Fibroblast of lung (primary cell): ENCODE measurements around the gene DDO.

Experiments
- EZH2 ChIP-seq: IDR thresholded peaks from 2 replicates; pipeline ENCODE4 v1.5.1; 2012; ENCODE audit warnings: low read length, control low read depth, mild to moderate bottlenecking; ENCODE audit errors: missing control alignments
- TF ChIP-seq, protein P1 (sequence below), 2 donors: IDR thresholded peaks in 1 of 2; conservative IDR thresholded peaks in 1 of 2; 1 replicate in 1 of 2; 2 replicates in 1 of 2; pipeline ENCODE4 v1.5.1; 2011 to 2012; ENCODE audit warnings: low read length in 2 of 2, control low read depth in 1 of 2, inconsistent platforms in 1 of 2, low read depth in 1 of 2, mild to moderate bottlenecking in 1 of 2

DNA sequence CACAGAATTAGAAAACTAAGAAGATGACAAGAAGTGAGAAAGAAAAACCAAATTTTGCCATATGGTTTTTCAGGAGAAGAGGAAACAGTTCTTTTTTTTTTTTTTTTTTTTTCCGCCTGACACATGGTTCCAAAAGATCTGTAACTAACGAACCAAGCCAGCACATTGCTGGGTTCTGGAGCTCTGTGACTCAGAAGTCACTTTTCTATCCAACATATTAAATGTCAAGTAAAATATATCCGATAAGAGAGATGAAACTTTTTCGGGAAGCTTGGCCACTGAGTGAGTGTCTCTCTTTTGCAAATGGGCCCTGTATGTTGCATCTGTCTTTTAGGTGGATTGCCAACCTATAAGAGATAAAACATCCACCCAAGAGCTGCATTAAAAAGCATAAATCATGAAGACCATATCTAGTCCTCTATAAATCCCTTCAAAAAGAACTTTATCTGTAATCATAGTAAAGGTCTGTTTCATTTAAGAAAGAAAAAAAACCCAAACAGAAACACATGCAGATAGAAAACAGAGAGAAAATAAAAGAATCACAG is 61.8 kb downstream of the DDO start:
- TF ChIP-seq, protein P1, sequence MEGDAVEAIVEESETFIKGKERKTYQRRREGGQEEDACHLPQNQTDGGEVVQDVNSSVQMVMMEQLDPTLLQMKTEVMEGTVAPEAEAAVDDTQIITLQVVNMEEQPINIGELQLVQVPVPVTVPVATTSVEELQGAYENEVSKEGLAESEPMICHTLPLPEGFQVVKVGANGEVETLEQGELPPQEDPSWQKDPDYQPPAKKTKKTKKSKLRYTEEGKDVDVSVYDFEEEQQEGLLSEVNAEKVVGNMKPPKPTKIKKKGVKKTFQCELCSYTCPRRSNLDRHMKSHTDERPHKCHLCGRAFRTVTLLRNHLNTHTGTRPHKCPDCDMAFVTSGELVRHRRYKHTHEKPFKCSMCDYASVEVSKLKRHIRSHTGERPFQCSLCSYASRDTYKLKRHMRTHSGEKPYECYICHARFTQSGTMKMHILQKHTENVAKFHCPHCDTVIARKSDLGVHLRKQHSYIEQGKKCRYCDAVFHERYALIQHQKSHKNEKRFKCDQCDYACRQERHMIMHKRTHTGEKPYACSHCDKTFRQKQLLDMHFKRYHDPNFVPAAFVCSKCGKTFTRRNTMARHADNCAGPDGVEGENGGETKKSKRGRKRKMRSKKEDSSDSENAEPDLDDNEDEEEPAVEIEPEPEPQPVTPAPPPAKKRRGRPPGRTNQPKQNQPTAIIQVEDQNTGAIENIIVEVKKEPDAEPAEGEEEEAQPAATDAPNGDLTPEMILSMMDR (conservative IDR thresholded peaks at IDR 0.05 in 1 of 2, IDR thresholded peaks at IDR 0.05 in 1 of 2; ENCODE audit: low read depth in 1 of 2, low read length in 2 of 2): no peak
- TF ChIP-seq EZH2: no peak
